ENCODE data around the gene NUDC.
"Not testable (repeated sequence)": the region's sequence is repeated elsewhere in the genome, so short reads cannot be mapped to it uniquely, and the experiment has no call there.

The NUDC gene

DNA sequence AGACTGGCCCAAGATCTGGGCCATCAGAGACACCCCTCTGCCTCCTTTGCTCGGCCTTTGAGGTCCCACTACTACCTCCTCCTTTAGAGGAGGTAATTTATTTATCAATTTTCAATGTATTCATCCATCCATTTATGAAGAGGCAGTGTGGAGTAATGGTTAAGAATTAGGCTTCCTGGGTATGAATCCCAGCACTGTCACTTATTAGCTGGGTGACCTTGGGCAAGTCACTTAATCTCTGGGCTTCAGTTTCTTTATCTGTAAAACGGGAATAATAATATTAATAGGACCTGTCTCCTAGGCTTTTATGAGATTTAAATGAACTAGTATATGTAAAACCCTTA, 9.4 kb upstream of the NUDC start:
- no peak for DNase-seq

DNA sequence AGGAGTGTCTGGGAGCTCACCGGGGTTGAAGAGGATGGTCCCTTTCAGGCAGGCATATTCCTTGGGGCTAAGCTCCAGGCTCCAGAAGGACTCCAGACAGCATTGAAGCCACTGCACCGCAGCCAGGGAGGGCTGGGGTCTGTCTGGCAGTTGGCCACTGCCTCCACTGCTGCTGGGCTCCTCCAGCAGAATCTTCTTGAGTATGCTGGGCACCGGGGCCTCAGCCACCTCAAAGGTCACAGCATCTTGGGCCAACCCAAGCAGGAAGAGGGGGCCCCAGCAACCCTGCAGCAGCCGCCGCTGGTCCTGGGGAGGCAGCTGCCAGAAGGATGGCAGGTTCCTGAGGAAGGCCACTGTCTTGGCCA, 8.2 kb upstream of the NUDC start:
- no peak for DNase-seq

DNA sequence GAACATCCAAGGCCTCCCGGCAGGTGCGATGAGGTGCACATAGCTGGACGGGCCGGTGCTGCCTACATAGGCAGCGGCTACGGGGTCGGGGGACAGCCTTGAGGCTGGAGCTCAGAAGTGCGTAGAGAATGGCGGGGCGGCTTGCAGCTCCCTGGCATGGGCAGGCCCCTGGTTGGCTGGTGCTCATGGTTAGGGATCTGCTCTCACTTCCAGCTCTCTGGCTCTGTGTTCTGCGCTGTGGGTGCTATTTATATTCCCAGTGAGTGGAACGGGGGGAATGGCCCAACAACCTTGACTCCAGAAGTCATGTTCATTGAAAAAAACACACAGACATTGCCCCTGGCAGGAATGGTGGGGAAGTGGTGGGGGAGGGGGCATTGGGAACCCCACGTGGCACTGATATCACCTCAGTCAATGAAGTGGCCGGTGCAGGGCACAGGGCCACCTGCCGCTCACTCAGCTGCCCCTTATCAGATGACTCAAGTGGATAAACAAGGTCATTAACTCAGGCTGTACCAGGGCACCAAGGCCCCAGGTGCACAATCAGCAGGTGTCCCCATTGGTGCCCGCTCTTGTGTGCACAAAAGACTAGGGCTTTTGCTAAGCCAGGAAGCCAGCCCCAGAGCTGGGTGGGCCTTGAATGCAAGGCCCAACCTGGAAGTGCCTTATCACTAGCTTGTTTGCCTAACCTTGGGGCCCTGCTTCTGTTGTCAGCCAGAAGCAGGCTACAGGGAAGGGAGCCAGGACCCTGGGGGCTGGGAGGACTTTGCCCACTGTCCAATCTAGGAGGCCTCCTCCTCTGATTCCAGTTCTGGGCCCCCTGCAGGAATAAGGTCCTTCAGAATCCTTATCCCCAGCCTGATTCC, 7.6 kb upstream of the NUDC start, which contains the start of gene NR0B2:
Gene NR0B2, minus strand, starts transcription at position 222 of the 866 bp plus-strand sequence. Its CDS starts 35 bp downstream, at position 187.
- peak; percentile 89 for DNase-seq

DNA sequence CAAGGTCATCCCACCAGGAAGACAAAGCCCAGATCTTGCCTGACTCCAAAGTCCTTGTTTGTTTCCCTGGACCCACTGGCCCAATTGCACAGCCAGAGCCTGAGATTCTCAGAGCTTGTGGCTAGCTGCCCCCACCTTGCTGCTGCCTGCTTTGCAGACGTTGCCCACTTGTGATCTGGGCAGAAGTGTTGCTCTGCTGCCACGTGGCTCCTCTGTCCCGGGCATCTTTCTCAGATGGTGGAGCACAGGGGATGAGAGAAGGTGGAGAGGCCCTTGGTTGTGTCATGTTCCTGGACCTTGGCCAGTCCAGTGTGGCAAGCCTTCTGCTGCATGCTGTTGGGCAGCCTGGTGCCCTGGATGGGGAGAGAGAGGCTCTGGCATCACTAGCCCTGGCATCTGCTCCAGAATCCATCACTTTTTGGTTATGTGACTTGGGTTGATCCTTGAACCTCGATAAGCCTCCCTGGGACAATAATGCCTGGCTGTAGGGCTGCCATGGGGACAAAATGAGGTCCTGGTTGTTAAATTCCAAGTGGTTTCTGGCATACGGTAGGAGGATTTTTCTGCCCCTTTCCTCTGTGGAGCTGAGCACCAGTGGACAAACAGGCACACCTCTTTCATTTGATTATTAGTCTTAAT, 6.2 kb upstream of the NUDC start:
- no peak for DNase-seq

DNA sequence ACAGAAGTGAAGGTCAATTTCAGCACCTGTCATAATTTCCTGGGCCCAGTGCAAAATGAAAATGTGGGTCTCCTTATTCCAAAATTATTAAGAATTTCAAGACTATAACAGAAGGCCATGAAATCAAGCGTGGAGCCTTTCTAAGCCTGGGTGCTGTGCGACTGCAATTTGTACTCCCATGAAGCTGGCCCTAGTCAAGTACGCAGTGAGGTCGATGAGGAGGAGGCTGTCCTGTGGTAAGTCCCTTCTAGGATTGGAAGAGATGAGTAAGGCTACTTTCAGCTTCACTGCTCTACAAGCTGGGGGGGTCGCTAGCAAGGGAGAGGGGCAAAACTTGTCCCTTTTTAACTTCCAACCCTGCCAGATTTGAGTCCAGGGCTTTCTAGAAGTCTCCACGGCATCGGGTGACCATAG, 410 bp upstream of the NUDC start:
- DNase-seq: no peak

DNA sequence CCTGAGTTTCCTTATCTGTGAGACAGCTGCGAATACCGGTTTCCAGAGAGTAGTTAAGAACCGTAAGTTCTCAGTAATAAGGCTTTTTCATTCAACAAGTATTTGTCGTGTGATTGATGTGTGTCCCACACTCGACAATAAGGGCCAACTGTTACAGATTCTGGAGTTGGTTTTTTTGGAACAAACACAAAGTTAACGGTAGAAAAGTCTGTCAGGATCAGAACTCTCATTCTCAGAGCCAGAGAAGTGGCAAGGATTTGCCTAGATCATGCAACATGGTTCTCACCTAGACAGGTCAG, 837 bp downstream of the NUDC start:
- no peak for DNase-seq

GRCh38 chr1:26922901-26923300, 1.4 kb downstream of the NUDC start:
- DNase-seq: no peak

GRCh38 chr1:26923711-26924110, 2.2 kb downstream of the NUDC start:
- no peak for DNase-seq

DNA sequence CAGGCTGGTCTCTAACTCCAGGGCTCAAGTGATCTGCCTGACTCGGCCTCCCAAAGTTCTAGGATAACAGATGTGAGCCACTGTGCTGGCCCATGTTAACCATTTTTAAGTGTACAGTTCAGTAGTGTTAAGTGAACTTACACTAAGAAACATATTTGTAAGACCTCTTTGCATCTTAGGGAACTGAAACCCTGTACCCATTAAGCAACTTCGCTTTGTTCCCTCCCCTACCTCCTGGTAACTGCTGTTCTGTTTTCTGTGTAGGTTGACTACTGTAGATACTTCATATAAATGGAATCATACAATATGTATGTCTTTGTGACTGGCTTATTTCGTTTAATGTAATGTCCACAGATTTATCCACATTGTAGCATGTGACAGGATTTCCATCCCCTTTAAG, 11.0 kb downstream of the NUDC start:
- no peak for DNase-seq

DNA sequence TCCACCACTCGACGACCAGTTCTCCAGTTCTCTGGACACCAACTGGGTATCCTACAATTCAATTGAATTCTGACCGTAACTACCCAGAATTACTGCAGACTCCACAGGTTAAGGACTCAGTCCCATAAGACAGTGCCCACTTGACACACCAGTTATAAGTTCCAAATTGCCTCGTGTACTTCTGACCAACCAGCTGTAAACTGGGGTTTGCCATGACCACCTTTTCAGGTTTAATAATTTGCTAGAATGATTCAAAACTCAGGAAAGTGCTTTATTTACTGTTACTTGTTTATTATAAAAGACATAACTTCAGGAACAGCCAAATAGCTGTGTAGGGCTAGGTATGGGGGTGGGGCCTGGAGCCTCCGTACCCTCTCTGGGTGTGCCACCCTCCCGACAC, 15.3 kb downstream of the NUDC start:
- DNase-seq: no peak

DNA sequence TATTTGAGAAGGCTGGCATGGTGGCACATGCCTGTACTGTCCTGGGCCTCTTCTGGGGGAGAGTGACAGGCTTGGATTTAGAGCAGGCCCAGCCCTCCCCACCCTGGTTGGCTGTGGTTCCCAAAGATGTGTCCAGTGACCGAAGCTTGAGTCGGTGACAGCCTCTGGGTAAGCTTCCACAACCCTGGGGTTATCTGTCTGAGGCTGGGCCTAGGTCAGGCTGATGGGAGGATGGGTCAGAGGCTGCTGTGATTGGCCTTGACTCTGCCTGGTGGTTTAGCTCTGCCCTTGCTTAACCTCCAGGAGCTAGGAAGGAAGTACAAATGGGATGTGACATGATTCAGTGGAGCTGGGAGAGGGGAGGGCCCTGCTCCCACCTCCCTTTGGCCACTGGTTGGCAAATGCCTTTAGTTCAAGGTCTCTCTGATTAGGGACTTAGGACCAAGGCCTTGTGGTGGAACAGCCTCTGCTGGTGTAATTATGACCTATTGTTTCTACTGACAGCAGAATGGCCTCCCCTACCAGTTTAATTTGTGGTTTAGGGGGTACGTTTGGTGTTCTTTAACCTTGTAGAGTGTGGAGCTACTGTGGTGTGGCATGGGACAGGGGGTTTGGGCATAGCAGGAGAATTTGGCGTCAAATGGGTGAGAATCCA, 16.6 kb downstream of the NUDC start:
- DNase-seq: no peak

- no peak for DNase-seq
Observed at GRCh38 chr1:26938659-26939025, 17.1 kb downstream of the NUDC start.

DNA sequence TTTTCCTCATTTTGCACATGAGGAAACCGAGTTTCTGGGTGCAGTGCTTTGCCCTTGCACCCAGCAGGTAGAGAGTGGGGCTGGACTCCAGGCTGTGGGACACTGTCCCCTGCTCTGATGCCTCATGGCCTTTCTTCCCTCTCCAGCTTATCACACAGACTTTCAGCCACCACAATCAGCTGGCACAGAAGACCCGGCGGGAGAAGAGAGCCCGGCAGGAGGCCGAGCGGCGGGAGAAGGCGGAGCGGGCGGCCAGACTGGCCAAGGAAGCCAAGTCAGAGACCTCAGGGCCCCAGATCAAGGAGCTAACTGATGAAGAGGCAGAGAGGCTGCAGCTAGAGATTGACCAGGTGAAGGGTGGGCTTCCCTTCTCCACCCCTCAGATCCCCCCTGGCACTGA, 19.8 kb downstream of the NUDC start:
- DNase-seq: no peak

DNA sequence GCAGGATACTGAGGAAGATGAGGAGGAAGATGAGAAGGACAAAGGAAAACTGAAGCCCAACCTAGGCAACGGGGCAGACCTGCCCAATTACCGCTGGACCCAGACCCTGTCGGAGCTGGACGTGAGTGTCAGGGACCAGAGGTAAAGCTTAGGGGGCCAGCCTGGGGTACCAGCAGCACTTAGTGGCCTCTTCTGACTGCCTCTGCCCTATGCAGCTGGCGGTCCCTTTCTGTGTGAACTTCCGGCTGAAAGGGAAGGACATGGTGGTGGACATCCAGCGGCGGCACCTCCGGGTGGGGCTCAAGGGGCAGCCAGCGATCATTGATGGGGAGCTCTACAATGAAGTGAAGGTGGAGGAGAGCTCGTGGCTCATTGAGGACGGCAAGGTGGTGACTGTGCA, 21.1 kb downstream of the NUDC start:
- no peak for DNase-seq

DNA sequence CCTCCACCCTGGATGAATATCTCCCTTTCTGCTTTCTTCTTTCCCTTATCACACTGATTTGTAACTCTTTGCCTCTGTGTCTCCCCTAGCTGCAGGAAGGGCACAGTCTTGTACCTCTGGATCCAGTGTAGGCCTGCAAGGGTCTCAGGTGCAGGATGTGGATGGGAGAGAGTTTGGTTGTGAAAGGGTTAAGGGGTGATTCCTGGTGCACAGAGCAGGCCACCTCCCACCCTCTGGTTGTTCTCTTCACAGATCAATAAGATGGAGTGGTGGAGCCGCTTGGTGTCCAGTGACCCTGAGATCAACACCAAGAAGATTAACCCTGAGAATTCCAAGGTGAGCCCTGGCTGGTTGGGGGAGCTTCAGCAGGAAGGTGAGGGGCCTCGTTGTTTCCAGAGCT, 23.6 kb downstream of the NUDC start:
- no peak for DNase-seq

GRCh38 chr1:26945728-26946127, 24.2 kb downstream of the NUDC start:
- DNase-seq: no peak

DNA sequence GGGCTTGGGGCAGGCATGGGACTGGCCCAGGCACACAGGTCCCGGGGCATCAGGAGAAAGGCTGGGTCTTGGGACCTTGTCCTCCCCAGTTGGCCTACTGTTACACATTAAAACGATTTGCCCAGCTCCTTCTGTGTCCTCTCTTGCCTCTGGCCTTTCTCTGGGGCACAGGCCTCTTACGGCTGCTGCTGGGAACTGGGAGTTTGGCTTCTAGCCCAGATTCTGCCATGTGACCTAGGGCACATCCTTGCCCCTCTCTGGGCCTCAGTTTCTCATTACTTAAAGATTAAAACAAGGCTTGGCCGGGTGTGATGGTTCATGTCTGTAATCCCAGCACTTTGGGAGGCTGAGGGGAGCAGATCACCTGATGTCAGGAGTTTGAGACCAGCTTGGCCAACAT, 24.7 kb downstream of the NUDC start:
- DNase-seq: no peak

GRCh38 chr1:26948725-26949057, 27.1 kb downstream of the NUDC start:
- DNase-seq: not testable (repeated sequence)

DNA sequence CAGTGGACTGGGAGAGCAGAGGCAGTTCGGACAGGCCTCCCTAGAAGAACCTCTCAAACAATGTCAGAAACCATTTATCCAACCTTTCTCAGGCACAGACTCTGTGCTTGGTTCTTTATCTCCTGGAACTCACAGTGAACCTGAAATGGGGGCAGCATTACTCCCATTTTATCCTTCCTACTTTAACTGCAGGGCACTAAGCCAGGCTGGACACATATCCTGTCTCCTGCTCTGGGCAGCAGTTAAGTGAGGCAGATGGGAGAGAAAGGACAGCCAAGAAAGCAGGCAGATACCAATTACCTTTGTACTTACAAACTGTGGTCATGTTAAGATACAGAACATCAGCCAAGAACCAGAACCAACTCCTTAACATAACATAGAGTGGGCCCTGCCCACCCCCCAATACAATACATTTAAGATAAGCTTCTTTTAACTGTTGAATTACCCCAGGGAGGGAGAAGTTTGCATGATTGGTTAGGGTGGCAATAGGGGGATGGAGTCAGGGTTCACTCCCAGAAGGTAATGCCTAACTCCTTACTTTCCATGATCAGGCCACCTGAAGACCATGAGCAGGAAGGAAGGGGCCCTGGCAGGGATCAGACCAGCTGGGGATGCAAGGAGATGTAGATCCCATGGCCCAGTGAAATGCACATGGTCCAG, 27.9 kb downstream of the NUDC start:
- DNase-seq: no peak

GRCh38 chr1:26949926-26950319, 28.4 kb downstream of the NUDC start:
- DNase-seq: no peak

- no peak for DNase-seq
Observed at GRCh38 chr1:26950602-26951001, 29.1 kb downstream of the NUDC start.

- DNase-seq: no peak
Observed at GRCh38 chr1:26951216-26951615, 29.7 kb downstream of the NUDC start.

DNA sequence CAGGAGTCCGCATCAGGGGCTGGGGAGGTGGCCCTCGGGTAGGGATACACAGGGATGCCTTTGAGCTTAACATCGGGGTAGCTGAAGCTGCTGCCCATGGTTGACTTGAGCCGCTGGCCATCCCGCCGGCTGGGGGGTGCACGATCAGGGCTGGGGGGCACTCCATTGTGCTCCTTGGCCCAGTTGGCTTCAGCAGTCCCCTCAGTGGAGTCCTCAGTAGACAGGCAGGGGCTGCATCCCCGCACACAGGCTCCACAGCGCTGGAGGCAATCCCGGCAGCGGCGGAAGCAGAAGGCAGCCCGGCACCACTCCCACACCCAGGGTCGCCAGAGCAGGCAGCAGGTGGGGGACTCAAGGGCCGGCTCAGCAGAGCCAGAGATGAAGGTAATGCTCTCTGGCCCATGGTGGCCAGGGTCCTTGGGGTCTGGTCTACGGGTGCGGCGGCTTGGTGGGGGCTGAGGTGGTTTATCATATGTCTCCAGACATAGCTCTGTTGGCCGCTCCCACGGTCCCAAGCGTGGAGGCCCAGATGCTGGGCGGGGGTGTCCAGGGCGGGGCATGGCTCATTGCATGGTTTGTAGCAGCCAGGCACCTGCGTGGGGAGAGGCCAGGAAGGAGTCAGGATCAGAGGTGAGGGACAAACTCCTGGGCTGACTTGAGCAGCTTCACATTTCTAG, 30.4 kb downstream of the NUDC start:
- no peak for DNase-seq

GRCh38 chr1:26953374-26953773, 31.8 kb downstream of the NUDC start:
- DNase-seq: no peak

All from SHP77 treated with DMSO at 0.1 percent for 48 hours (cell line).